ENCODE results near the gene POM121.
"Not testable (repeated sequence)": the region's sequence is repeated elsewhere in the genome, so short reads cannot be mapped to it uniquely, and the experiment has no call there.

DNA sequence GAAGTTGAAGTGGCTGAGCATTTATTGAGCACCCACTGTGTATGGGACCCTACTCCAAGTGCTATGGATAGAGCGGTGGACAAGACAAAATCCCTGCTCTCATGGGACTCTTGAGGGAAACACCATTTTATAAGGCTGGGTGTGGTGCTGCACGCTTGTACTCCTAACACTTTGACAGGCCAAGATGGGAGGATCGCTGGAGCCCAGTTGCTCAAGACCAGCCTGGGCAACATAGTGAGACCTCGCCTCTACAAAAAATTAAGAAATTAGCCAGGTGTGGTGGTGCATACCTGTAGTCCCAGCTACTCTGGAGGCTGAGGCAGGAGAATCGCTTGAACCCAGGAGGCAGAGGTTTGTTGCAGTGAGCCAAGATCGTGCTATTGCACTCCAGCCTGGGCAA, 2.9 kb downstream of the POM121 start:
- TF ChIP-seq, protein P1, sequence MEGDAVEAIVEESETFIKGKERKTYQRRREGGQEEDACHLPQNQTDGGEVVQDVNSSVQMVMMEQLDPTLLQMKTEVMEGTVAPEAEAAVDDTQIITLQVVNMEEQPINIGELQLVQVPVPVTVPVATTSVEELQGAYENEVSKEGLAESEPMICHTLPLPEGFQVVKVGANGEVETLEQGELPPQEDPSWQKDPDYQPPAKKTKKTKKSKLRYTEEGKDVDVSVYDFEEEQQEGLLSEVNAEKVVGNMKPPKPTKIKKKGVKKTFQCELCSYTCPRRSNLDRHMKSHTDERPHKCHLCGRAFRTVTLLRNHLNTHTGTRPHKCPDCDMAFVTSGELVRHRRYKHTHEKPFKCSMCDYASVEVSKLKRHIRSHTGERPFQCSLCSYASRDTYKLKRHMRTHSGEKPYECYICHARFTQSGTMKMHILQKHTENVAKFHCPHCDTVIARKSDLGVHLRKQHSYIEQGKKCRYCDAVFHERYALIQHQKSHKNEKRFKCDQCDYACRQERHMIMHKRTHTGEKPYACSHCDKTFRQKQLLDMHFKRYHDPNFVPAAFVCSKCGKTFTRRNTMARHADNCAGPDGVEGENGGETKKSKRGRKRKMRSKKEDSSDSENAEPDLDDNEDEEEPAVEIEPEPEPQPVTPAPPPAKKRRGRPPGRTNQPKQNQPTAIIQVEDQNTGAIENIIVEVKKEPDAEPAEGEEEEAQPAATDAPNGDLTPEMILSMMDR (conservative IDR thresholded peaks at IDR 0.05; ENCODE audit: low read length), result not testable (repeated sequence)
- TF ChIP-seq EZH2phosphoT487 (IDR thresholded peaks at IDR 0.05; ENCODE audit: borderline replicate concordance), result not testable (repeated sequence)
